GM10248 (cell line): ENCODE results near the gene PTPRN2.

Experiments
- CTCF ChIA-PET: fragments of 300-600 bp; sonication (Branson Sonifier 250); formaldehyde crosslinking; extraction: SDS; loops from one replicate; lab custom pipeline; 2021; ENCODE audit warnings: antibody characterized with exemption; lab: Yijun Ruan, JAX
- POLR2A ChIA-PET: fragments of 350-650 bp; sonication (Branson Sonifier 250); formaldehyde crosslinking; extraction: SDS; loops from one replicate; lab custom pipeline; 2020; ENCODE audit warnings: antibody characterized with exemption; lab: Yijun Ruan, JAX
- DNase-seq: peaks from one replicate; pipeline ENCODE4 v3.0.0; 2012; ENCODE audit errors: extremely low spot score
- TF ChIP-seq, protein P1 (sequence below): IDR thresholded peaks from 2 replicates; pipeline ENCODE4 v1.5.1; 2012; ENCODE audit warnings: mild to moderate bottlenecking, low read depth; ENCODE audit errors: extremely low read depth, missing control alignments, control extremely low read depth

The PTPRN2 gene

DNA sequence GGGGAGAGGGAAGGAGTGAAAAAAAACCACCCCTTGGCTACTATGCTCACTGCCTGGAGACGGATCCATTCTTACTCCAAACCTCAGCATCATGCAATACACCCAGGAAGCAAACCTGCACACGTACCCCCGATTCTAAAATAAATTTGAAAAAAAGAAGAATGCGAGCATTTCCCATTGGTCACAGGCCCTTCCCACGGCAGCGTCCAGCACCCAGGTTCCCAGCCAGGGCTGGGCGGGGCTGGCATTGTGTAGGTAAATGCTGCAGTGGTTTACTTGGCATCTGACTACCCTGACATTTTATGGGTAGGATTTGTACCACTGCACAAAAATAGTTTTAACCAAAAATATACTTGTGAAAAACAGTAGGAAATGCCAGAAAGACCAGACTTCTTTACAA lies 831.9 kb downstream of the PTPRN2 start:
- CTCF ChIA-PET: no interaction called here
- no peak for DNase-seq
- TF ChIP-seq, protein P1, sequence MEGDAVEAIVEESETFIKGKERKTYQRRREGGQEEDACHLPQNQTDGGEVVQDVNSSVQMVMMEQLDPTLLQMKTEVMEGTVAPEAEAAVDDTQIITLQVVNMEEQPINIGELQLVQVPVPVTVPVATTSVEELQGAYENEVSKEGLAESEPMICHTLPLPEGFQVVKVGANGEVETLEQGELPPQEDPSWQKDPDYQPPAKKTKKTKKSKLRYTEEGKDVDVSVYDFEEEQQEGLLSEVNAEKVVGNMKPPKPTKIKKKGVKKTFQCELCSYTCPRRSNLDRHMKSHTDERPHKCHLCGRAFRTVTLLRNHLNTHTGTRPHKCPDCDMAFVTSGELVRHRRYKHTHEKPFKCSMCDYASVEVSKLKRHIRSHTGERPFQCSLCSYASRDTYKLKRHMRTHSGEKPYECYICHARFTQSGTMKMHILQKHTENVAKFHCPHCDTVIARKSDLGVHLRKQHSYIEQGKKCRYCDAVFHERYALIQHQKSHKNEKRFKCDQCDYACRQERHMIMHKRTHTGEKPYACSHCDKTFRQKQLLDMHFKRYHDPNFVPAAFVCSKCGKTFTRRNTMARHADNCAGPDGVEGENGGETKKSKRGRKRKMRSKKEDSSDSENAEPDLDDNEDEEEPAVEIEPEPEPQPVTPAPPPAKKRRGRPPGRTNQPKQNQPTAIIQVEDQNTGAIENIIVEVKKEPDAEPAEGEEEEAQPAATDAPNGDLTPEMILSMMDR: no peak
- POLR2A ChIA-PET: no interaction called here

DNA sequence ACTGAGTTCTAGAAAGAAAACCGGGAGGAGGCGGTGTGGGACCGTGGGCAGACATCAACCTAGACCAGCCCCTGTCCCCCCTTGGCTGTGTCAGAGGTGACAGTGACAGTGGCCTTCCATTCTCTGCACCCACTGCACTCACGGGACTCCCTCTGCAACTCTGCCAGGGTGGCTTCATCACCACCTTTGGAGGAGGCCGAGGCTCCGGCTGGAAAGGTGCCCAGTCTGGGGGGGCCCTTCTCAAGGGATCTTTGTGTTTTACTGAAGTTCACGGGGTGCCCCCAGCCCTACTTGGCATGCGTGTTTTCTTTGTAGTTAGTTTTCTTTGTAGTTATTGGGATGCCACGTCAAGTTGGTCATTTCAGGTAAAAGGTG lies 833.2 kb downstream of the PTPRN2 start:
- CTCF ChIA-PET: no interaction called here
- DNase-seq: no peak
- TF ChIP-seq, protein P1: no peak
- POLR2A ChIA-PET: no interaction called here

GRCh38 chr7:157753713-157754415 lies 833.8 kb downstream of the PTPRN2 start:
- ChIA-PET CTCF (no interaction called here), POLR2A (no interaction called here)
- DNase-seq: no peak

DNA sequence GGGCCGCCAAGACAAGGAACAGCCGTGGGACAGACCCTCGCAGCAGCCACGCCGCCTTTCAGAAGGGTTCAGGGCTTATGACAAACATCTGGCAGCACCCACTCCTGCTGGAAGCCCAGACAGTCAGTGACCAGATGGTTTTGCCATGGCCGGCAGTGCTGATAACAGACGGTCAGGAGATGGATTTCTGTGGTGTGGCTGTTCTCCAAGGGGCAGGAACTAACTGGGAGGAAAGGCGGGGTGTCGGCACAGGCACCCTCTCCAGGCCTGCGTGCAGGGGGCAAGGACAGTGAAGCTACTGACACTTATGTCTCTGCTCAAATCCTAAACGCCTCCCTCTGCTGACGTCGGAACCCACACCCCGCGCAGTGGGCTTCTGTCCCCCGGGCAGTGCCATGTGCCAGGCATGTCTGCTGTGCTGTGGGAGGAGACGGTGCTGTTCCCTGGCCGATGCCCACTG lies 834.8 kb downstream of the PTPRN2 start:
- CTCF ChIA-PET: no interaction called here
- POLR2A ChIA-PET: no interaction called here
- TF ChIP-seq, protein P1: no peak
- DNase-seq: no peak

More at GRCh38 chr7:157753713-157754415, 833.8 kb downstream of the PTPRN2 start:
- TF ChIP-seq, protein P1: no peak

GRCh38 chr7:157751951-157752673 lies 835.5 kb downstream of the PTPRN2 start:
- ChIA-PET CTCF (no interaction called here), POLR2A (no interaction called here)
- DNase-seq: no peak
- TF ChIP-seq, protein P1: no peak

DNA sequence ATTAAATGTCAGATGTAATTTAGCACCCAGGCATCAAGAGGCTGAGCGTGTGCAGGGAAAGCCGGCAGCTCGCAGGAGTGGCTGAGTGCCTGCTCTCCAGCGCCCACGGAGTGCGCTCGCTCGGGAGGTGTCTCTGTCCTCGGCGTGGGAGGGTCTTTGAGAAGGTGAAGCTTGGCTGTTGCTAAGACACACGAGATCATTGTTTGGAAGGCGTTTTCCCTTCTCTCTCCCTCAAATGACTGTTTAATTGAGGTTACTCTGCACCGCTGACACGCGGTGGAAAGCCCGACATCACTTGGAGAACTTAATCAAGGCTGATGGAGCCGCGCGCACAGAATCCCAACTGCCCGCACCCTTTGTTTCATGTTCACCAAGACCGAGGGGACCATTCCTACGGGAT lies 836.2 kb downstream of the PTPRN2 start:
- ChIA-PET POLR2A (no interaction called here), CTCF (no interaction called here)
- TF ChIP-seq, protein P1: no peak
- no peak for DNase-seq
